ENCODE results near the gene LUC7L.

LUC7L gene

DNA sequence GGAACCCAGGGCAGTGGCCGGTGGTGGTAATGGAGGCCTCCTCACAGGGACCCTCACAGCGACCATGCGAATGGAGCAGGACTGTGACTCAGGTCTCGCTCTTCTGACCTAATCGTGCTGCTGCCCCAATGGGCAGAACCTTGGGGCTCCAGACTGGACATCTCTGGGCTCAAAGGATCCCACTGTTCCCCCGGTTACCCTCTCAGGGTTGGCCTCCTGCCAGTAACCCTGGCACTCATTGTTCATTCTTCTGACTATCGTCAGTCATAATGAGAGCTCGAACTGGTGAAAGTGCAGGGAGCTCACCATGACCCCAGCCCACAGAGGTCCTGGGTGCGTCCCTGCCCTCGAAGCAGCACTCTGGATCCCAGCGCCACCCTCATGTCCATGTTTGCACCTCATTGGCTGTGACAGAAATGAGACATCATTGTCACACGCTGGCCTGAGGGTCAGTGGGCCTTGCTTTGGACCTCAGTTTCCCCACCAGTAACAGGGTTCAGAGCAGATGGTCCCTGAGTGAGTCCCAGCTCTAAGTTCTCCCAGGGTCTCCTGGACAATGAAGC, 86.8 kb downstream of the LUC7L start:
- DNase-seq (ENCODE audit: low read depth in 2 of 2) = no peak

DNA sequence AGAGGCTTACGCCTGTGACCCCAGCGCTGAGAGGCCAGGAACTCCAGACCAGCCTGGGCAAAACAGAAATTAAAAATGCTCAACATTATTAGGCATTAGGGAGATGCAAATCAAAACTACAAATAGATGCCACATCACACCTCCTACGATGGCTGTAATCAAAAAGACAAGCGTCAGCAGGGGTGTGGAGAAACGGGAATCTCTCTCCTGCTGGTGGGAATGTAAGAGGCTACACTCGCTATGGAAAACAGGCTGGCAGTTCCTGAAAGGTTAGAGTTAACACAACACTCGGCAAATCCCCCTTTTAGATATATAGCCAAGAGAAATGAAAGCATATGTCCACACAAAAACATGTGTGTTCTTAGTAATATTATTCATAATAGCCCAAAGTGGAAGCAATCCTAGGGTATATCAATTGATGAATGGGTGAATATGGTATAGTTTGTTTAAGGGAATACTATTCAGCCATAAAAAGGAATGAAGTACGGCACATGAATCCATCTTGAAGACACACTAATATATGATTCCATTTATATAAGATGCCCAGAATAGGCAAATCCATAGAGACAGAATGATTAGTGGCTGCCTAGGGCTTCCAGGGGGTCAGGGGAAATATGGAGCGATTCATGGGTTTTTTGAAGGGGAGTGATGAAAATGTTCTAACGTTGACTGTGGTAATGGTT, 88.9 kb downstream of the LUC7L start:
- no peak for DNase-seq (ENCODE audit: low read depth in 2 of 2)
